Renal cortex interstitium (tissue), 11 donors: Measurements from ENCODE around the gene CEP135. TPM values are rescaled to one million over a fixed set of nuclear protein-coding genes. Genes with fewer than 3 reads are reported as not detected.
"Not testable (repeated sequence)": the region's sequence is repeated elsewhere in the genome, so short reads cannot be mapped to it uniquely, and the experiment has no call there.

Experiments
- DNase-seq, 11 donors: peaks; one replicate each; pipeline ENCODE4 v3.0.0-alpha.2; 2013; ENCODE audit warnings: low read depth in 9 of 11, low spot score in 4 of 11; ENCODE audit errors: extremely low read depth in 1 of 11
- polyA plus RNA-seq, 3 donors: library from polyadenylated mRNA; unstranded; fragments of 120-200 nt; gene quantifications; one replicate each; pipeline ENCODE4 v1.2.1, GENCODE V29; 2013; ENCODE audit not compliant: insufficient read length in 3 of 3

The CEP135 gene
- polyA plus RNA-seq, 3 donors = 14.1 to 23.8 (median 18.3) TPM

- no peak for DNase-seq
Measured at GRCh38 chr4:56055027-56055977, 106.6 kb downstream of the CEP135 start.

- no peak for DNase-seq
Measured at GRCh38 chr4:56055991-56056390, 107.2 kb downstream of the CEP135 start.

GRCh38 chr4:56058555-56058954 lies 109.8 kb downstream of the CEP135 start:
- no peak for DNase-seq

GRCh38 chr4:56060036-56060435 lies 111.3 kb downstream of the CEP135 start:
- no peak for DNase-seq

GRCh38 chr4:56062106-56062505 lies 113.4 kb downstream of the CEP135 start:
- DNase-seq = no peak

GRCh38 chr4:56062526-56063145 lies 113.9 kb downstream of the CEP135 start:
- DNase-seq = no peak

GRCh38 chr4:56066493-56066892 lies 117.7 kb downstream of the CEP135 start:
- no peak for DNase-seq

GRCh38 chr4:56067826-56068225 lies 119.1 kb downstream of the CEP135 start:
- no peak for DNase-seq

- not testable (repeated sequence) for DNase-seq
Measured at GRCh38 chr4:56072730-56073129, 124.0 kb downstream of the CEP135 start.

- DNase-seq = no peak
Measured at GRCh38 chr4:56077676-56078075, 128.9 kb downstream of the CEP135 start.

GRCh38 chr4:56078866-56079265 lies 130.1 kb downstream of the CEP135 start:
- DNase-seq = no peak

- peak in 8 of 11 donors; percentile 32 to 62 (median 50) for DNase-seq
Measured at GRCh38 chr4:56080384-56080783, 131.6 kb downstream of the CEP135 start.

GRCh38 chr4:56082829-56083228 lies 134.1 kb downstream of the CEP135 start:
- no peak for DNase-seq

Other genes with a start within 250 kb of the CEP135 start
- not detected for gene EXOC1L, start 129.2 kb upstream of the CEP135 start, polyA plus RNA-seq
- 10 to 100 TPM; 41.1 to 53.0 (median 52.6) TPM for gene EXOC1, start 95.3 kb upstream of the CEP135 start, polyA plus RNA-seq